Trophoblast cell (in vitro differentiated cells and primary cell): ENCODE results near the gene ANKRD61.
"Not testable (repeated sequence)": the region's sequence is repeated elsewhere in the genome, so short reads cannot be mapped to it uniquely, and the experiment has no call there.

Experiments used
- DNase-seq, 2 donors: peaks; one replicate each; pipeline ENCODE4 v3.0.0-alpha.2; 2016
- H2AFZ ChIP-seq: 2 replicates; pipeline ENCODE4 v1.6.1; 2013; ENCODE audit warnings: low read length, moderate library complexity, mild to moderate bottlenecking; ENCODE audit not compliant: insufficient read depth, poor library complexity
- H2AK5ac ChIP-seq: 2 replicates; pipeline ENCODE4 v1.6.1; 2013; ENCODE audit warnings: mild to moderate bottlenecking, low read length
- H2BK120ac ChIP-seq: 2 replicates; pipeline ENCODE4 v1.6.1; 2013; ENCODE audit warnings: low read length, mild to moderate bottlenecking, moderate library complexity; ENCODE audit not compliant: insufficient read depth, poor library complexity
- H2BK12ac ChIP-seq: 2 replicates; pipeline ENCODE4 v1.6.1; 2013; ENCODE audit warnings: mild to moderate bottlenecking, low read length, moderate library complexity
- H2BK5ac ChIP-seq: 2 replicates; pipeline ENCODE4 v1.6.1; 2013; ENCODE audit warnings: low read length, low read depth, moderate library complexity, mild to moderate bottlenecking; ENCODE audit not compliant: poor library complexity
- H3K14ac ChIP-seq: 2 replicates; pipeline ENCODE4 v1.6.1; 2013; ENCODE audit warnings: mild to moderate bottlenecking, low read length
- H3K18ac ChIP-seq: 2 replicates; pipeline ENCODE4 v1.6.1; 2013; ENCODE audit warnings: mild to moderate bottlenecking, low read length
- H3K23ac ChIP-seq: 2 replicates; pipeline ENCODE4 v1.6.1; 2013; ENCODE audit warnings: low read length
- H3K27ac ChIP-seq: 2 replicates; pipeline ENCODE4 v1.5.1; 2013; ENCODE audit warnings: low read depth, mild to moderate bottlenecking, inconsistent platforms, low read length, moderate library complexity
- H3K27me3 ChIP-seq: 2 replicates; pipeline ENCODE4 v1.6.1; 2013; ENCODE audit warnings: inconsistent platforms, mild to moderate bottlenecking, low read length, moderate library complexity; ENCODE audit not compliant: insufficient read depth
- H3K36me3 ChIP-seq, 2 experiments: 1 replicate in 1 of 2; 2 replicates in 1 of 2; pipeline ENCODE4 v1.6.1; 2013; ENCODE audit warnings: low read length in 2 of 2, mild to moderate bottlenecking in 2 of 2, moderate library complexity in 1 of 2; ENCODE audit not compliant: insufficient read depth in 2 of 2, control insufficient read depth in 1 of 2
- H3K4ac ChIP-seq: 2 replicates; pipeline ENCODE4 v1.6.1; 2013; ENCODE audit warnings: low read depth, mild to moderate bottlenecking, low read length, moderate library complexity
- H3K4me1 ChIP-seq, 2 experiments: 1 replicate in 1 of 2; 2 replicates in 1 of 2; pipeline ENCODE4 v1.6.1; 2013; ENCODE audit warnings: low read length in 2 of 2, mild to moderate bottlenecking in 2 of 2, moderate library complexity in 1 of 2; ENCODE audit not compliant: insufficient read depth in 2 of 2, control insufficient read depth in 1 of 2
- H3K4me2 ChIP-seq: 2 replicates; pipeline ENCODE4 v1.6.1; 2013; ENCODE audit warnings: inconsistent platforms, mild to moderate bottlenecking, low read length, moderate library complexity
- H3K4me3 ChIP-seq: 2 replicates; pipeline ENCODE4 v1.5.1; 2013; ENCODE audit warnings: mild to moderate bottlenecking, low read depth, low read length, inconsistent platforms
- H3K79me1 ChIP-seq: one replicate; pipeline ENCODE4 v1.6.1; 2013; ENCODE audit warnings: low read length
- H3K79me2 ChIP-seq: 2 replicates; pipeline ENCODE4 v1.6.1; 2013; ENCODE audit warnings: low read length, mild to moderate bottlenecking; ENCODE audit not compliant: control insufficient read depth, insufficient read depth, poor library complexity
- H3K9ac ChIP-seq: 2 replicates; pipeline ENCODE4 v1.6.1; 2013; ENCODE audit warnings: mild to moderate bottlenecking, low read length
- H3K9me3 ChIP-seq: 2 replicates; pipeline ENCODE4 v1.6.1; 2013; ENCODE audit warnings: low read depth, mild to moderate bottlenecking, control low read depth, inconsistent platforms, low read length; ENCODE audit not compliant: insufficient read depth
- H4K12ac ChIP-seq: 2 replicates; pipeline ENCODE4 v1.6.1; 2013; ENCODE audit warnings: low read depth, mild to moderate bottlenecking, low read length, moderate library complexity
- H4K8ac ChIP-seq: 2 replicates; pipeline ENCODE4 v1.6.1; 2013; ENCODE audit warnings: low read depth, mild to moderate bottlenecking, low read length, moderate library complexity
- H4K91ac ChIP-seq: one replicate; pipeline ENCODE4 v1.6.1; 2013; ENCODE audit warnings: low read depth, mild to moderate bottlenecking, low read length, moderate library complexity
- WGBS: extraction: QIAGEN DNeasy Blood & Tissue Kit; methylation state at CpG from one replicate; pipeline ENCODE4 v1.1.7; 2013; ENCODE audit warnings: missing lambda C conversion rate; ENCODE audit not compliant: insufficient read length, insufficient coverage; ENCODE audit errors: extremely low coverage; 5-methylcytosine and 5-hydroxymethylcytosine counted together

The ANKRD61 gene

GRCh38 chr7:6007835-6008590 is 23.2 kb upstream of the ANKRD61 start:
- H2AFZ ChIP-seq, H4K12ac ChIP-seq, H2BK5ac ChIP-seq, H4K91ac ChIP-seq, H3K9me3 ChIP-seq, H3K9ac ChIP-seq, H3K27ac ChIP-seq, H3K36me3 ChIP-seq, H3K27me3 ChIP-seq, H2BK12ac ChIP-seq, H3K79me2 ChIP-seq, H2AK5ac ChIP-seq, H3K18ac ChIP-seq, DNase-seq, H3K4me1 ChIP-seq, H3K79me1 ChIP-seq, H3K23ac ChIP-seq, H2BK120ac ChIP-seq: not testable (repeated sequence)
- Histone ChIP-seq H3K4me2 (peak overlapping the region; percentile 74), H3K4me3 (peak overlapping the region; percentile 32), H4K8ac (peak overlapping the region; percentile 43), H3K4ac (peak overlapping the region; percentile 41), H3K14ac (peak overlapping the region; percentile 45)
- WGBS = no CpG with 5 or more reads among the region's 27 CpGs

DNA sequence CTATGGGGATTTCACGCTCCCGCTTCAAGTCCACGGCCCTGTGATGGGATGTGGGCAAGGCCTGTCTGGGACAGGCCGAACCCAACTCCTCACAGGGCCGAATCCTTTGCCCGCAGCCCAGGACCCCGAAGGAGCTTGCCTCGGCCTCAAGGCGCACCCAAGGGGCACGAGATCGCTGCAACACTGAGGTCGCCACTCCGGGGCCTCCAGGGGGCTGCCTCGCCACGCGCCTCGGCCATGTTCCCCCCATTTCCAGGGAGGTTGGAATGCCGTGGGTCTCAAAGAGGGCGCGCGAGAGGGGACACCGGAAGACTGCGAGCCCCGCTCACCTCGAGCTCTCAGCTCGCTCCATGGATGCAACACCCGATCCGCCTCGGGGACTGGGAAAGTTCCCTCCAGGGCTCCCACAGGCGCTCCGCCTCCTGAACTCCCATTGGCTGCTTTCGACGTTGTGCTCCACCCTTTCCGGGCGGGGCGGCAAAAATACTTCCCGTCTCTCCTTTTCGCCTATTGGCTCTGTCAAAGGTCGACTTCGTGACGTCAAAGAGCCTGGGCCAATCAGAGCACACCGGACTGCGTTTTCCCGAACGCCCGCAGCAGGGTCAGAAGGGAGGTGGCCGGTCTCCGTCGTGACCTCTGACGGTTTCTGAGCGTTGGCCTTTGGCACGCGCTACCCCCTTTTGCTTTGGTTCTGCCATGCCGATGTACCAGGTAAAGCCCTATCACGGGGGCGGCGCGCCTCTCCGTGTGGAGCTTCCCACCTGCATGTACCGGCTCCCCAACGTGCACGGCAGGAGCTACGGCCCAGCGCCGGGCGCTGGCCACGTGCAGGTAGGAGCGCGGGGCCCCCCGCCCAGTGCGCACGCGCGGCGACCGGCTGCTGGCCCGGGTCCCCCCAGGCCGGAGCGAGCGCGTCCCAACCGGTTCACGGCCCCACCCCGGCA is 22.2 kb upstream of the ANKRD61 start, which contains the start of the genes AIMP2 and PMS2:
TSS of gene AIMP2 (plus strand) at position 605 of the 944 bp plus-strand sequence. CDS start at position 697, 92 bp downstream.
TSS of gene PMS2 (minus strand) at position 382 of the 944 bp plus-strand sequence. CDS start at position 352, 30 bp downstream.
- Histone ChIP-seq H3K27me3 (no peaks in the 10 kb centered on the region), H3K4me3 (peak within 1 kb of the TSS; percentile 85), H3K14ac (peak within 1 kb of the TSS; percentile 96), H3K4me1 (peaks cover 2% of the 10 kb centered on the region in 2 experiments), H3K18ac (peak within 1 kb of the TSS; percentile 76), H3K4ac (peak within 1 kb of the TSS; percentile 41), H4K91ac (peak within 1 kb of the TSS; percentile 62), H3K23ac (no peak within 1 kb of the TSS), H2BK5ac (peak within 1 kb of the TSS; percentile 65), H3K4me2 (peak within 1 kb of the TSS; percentile 74), H4K8ac (peak within 1 kb of the TSS; percentile 90), H4K12ac (peak within 1 kb of the TSS; percentile 95), H2AK5ac (peak within 1 kb of the TSS; percentile 1), H3K36me3 (peaks cover 0 to 5% of the 10 kb centered on the region in 2 experiments), H3K79me1 (peaks cover 9% of the 10 kb centered on the region), H2BK12ac (no peak within 1 kb of the TSS), H2AFZ (peak within 1 kb of the TSS; percentile 92), H3K9me3 (no peaks in the 10 kb centered on the region), H3K27ac (peak within 1 kb of the TSS; percentile 93), H3K79me2 (peaks cover 5% of the 10 kb centered on the region), H3K9ac (peak within 1 kb of the TSS; percentile 92), H2BK120ac (peak within 1 kb of the TSS; percentile 82)
- no CpG with 5 or more reads among the region's 84 CpGs for WGBS
- peak; percentile 100 for DNase-seq

- not testable (repeated sequence) for H2BK5ac ChIP-seq, H3K27me3 ChIP-seq, H2AFZ ChIP-seq, H3K27ac ChIP-seq, H3K23ac ChIP-seq, H3K9me3 ChIP-seq, H3K79me1 ChIP-seq, H2AK5ac ChIP-seq, H3K14ac ChIP-seq, H3K79me2 ChIP-seq, H3K4me3 ChIP-seq, H2BK120ac ChIP-seq, H3K36me3 ChIP-seq, H3K9ac ChIP-seq, H2BK12ac ChIP-seq, H3K4me2 ChIP-seq, H4K91ac ChIP-seq, DNase-seq, H3K18ac ChIP-seq, H4K12ac ChIP-seq, H3K4me1 ChIP-seq
- peak overlapping the region; percentile 23 for H4K8ac ChIP-seq
- peak overlapping the region; percentile 21 for H3K4ac ChIP-seq
- WGBS = no CpG with 5 or more reads among the region's 8 CpGs
Observed at GRCh38 chr7:6010370-6010769, 20.8 kb upstream of the ANKRD61 start.

DNA sequence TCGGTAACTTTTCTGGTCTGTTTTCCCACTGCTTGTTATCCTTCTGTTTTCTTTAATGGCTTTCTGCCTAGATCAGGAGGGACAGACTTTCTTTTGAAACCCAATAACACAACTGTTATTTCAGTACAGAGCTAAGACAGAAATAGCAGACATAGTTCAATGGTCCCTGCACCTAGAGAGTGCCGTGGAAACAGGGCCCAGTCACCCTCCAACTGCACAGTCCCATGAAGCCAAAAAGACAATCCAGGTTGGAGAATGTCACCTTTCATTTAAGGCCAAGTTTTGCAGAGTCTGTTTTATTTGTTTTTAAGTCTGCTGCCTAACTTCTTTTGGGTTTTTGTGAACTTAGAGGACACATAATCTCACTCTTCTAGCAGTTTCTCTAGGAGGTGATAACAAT is 19.6 kb upstream of the ANKRD61 start:
- no peak overlapping the region for H3K27ac ChIP-seq

More for the DNA sequence above, 19.6 kb upstream of the ANKRD61 start:
- H3K9me3 ChIP-seq = no peaks in the 10 kb centered on the region
- H3K79me1 ChIP-seq = peaks cover 9% of the 10 kb centered on the region
- no peak overlapping the region for H3K4me3 ChIP-seq
- no peak for DNase-seq
- no peak overlapping the region for H3K4me2 ChIP-seq
- H3K14ac ChIP-seq = no peak overlapping the region
- H4K91ac ChIP-seq = no peak overlapping the region
- no peak overlapping the region for H3K18ac ChIP-seq
- H2AK5ac ChIP-seq = no peak overlapping the region
- peaks cover 9 to 16% of the 10 kb centered on the region in 2 experiments for H3K36me3 ChIP-seq
- no peak overlapping the region for H2BK5ac ChIP-seq
- H2AFZ ChIP-seq = no peak overlapping the region
- H3K79me2 ChIP-seq = peaks cover 5% of the 10 kb centered on the region
- H3K27me3 ChIP-seq = no peaks in the 10 kb centered on the region
- H4K12ac ChIP-seq = no peak overlapping the region
- no peak overlapping the region for H4K8ac ChIP-seq
- peaks cover 2% of the 10 kb centered on the region in 2 experiments for H3K4me1 ChIP-seq
- H3K4ac ChIP-seq = no peak overlapping the region
- no peak overlapping the region for H2BK120ac ChIP-seq
- H3K23ac ChIP-seq = no peak overlapping the region
- no peak overlapping the region for H3K9ac ChIP-seq
- no peak overlapping the region for H2BK12ac ChIP-seq
- WGBS = no CpG with 5 or more reads among the region's 2 CpGs
